Choroid plexus epithelial cell (primary cell): Measurements from ENCODE around the gene ADGRG1.

Experiments
- DNase-seq: peaks from one replicate; pipeline ENCODE4 v3.0.0-alpha.2; 2010; ENCODE audit warnings: low read depth
- H3K4me3 ChIP-seq: 2 replicates; pipeline ENCODE4 v1.5.1; 2011; ENCODE audit warnings: low read depth, mild to moderate bottlenecking, control low read depth, low read length, moderate library complexity
- TF ChIP-seq, protein P1 (sequence below): conservative IDR thresholded peaks from 2 replicates; pipeline ENCODE4 v1.5.1; 2011; ENCODE audit warnings: low read depth, mild to moderate bottlenecking, control low read depth, inconsistent platforms, low read length, moderate library complexity

The ADGRG1 gene

DNA sequence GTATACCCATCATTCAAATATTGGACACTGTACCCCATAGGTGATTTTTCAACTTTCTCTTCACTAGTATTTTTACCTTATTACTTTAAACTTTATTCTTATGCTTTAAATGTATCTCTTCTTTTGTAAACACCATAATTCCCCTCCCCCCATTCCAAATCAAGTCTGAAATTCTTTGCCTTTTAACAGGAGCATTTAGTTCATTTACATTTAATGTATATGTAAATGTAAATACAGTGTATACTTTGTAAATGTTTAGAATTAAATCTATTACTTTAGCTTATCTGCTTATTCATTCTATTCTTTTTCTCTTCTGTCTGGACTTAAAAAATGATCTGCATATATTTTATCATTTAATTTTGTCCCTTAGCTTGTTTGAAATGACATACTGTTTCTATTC is 30.0 kb upstream of the ADGRG1 start:
- no peak for DNase-seq
- TF ChIP-seq, protein P1, sequence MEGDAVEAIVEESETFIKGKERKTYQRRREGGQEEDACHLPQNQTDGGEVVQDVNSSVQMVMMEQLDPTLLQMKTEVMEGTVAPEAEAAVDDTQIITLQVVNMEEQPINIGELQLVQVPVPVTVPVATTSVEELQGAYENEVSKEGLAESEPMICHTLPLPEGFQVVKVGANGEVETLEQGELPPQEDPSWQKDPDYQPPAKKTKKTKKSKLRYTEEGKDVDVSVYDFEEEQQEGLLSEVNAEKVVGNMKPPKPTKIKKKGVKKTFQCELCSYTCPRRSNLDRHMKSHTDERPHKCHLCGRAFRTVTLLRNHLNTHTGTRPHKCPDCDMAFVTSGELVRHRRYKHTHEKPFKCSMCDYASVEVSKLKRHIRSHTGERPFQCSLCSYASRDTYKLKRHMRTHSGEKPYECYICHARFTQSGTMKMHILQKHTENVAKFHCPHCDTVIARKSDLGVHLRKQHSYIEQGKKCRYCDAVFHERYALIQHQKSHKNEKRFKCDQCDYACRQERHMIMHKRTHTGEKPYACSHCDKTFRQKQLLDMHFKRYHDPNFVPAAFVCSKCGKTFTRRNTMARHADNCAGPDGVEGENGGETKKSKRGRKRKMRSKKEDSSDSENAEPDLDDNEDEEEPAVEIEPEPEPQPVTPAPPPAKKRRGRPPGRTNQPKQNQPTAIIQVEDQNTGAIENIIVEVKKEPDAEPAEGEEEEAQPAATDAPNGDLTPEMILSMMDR: no peak
- H3K4me3 ChIP-seq: no peak overlapping the region

DNA sequence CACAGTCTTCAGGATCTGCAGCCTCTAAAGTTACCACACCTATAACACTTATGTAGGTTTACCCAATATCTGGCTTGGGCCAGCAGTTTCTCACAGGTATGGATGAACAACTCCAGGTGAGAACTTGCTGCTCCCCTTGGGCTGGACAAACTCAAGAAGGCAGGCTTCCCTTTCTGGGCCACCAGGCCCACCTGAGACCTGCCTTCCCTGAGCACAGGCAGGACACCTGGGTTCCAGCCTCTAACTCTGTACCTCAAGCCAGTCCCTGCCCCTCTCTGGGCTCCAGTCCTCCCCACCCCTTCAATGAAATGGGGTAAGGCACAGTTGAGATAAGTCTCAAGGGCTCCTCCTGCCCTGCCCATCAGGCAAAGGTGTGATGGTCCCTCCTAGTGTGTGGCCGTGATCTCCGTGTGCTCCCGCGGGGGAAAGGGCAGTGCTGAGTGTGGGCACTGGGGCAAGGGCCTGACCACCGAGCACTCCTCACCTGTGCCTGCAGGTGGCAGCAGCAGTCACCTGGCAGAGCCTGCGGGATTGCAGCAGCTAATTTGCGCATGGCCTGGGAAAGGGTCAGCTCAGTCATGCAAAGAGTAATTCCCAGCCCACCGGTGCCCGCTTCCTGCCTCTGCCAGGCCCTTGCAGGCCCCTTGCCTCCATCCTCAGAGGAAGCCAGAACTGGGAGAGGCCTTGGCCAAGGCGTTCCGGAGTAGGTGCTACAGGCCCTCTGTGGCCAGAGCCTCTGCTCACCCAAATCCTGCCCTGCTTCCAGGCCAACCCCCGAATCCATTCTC is 28.2 kb upstream of the ADGRG1 start:
- H3K4me3 ChIP-seq: no peak overlapping the region
- peak; percentile 63 for DNase-seq
- TF ChIP-seq, protein P1: peak; percentile 82

DNA sequence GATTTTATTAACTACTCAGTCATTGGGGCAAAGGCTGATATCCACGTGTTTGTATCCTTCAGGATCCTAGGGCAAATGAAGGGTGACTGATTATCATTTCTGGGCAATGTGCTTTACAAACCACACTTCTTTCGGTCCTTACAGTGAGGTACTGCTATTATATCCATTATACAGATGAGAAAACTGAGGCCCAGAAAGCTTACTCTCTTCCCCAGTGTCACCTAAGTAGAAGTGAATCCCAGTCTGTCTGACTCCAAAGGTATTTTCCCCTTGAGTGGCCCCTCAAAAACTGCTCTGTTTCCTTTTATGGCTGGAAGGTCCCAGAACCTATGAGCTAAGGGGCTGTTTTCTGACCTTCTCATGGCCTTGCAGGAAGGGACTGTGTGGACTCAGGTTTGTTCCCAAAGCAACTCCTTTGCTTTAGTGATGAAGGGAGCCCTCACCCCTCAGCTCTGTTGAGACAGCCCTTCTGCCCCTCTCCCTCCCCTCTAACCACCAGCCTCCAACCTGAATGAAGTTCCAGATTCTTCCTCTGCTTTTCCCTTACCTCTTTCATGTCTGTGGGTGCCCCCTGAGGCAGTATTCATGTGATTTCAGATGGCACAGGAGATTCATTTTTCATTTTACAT is 27.4 kb upstream of the ADGRG1 start:
- H3K4me3 ChIP-seq: no peak overlapping the region
- TF ChIP-seq, protein P1: no peak
- DNase-seq: no peak

DNA sequence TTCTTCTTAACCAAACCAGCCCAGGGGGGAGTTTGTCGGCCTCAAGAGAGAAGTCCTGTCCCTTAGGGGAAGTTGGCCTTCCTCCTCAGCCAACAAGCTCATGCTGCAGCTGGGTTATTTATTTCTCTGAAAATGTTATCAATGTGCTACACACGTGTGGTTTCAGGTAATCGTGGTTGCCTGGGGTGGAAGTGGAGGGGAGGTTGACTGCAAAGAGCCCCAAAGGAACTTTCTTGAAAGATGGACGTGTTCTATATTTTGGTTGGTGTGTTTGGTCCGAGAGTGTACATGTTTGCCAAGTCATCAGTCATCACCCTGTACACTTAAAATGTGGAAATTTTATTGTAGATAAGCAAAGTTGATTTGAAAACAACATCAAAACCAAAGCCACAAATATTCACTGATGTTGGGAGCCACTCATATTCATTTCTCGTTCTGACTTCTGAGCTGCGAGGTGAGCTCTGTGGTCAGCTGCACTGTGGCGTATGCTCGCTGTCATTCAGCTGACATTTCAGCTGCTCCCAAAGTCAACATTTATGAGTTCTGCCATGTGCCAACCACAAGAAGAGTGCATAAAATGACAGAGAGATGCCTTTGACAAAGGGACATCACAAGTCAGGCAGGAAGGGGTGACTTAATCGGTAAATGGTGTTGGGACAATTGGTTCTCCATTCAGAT is 26.5 kb upstream of the ADGRG1 start:
- TF ChIP-seq, protein P1: no peak
- H3K4me3 ChIP-seq: no peak overlapping the region
- DNase-seq: peak; percentile 73

DNA sequence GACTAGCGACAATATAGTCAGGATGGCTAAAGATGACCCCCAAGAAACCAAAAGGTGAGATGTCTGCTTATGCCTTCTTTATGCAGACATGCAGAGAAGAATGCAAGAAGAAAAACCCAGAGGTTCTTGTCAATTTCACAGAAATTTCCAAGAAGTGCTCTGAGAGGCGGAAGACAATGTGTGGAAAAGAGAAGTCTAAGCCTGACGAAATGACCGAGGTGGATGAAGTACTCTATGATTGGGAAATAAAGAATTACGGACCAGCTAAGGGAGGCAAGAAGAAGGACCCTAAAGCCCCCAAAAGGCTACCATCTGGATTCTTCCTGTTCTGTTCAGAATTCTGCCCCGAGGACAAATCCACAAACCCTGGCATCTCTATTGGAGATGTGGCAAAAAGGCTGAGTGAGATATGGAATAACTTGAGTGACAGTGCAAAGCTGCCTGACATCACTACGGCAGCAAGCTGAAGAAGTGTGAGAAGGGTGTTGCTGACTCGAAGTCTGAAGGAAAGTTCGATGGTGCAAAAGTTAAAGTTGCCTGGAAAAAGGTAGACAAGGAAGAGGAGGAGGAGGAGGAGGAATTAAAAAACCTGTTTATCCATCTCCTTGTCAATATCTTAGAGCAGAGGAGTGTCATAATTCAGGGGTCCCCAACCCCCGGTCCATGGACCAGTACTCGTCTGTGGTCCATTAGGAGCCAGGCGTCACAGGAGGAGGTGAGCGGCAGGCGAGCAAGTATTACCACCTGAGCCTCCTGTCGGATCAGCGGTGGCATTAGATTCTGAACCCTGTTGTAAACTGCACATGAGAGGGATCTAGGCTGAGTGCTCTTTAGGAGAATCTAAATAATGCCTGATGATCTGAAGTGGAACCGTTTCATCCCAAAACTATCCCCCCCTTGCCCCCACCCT is 25.1 kb upstream of the ADGRG1 start:
- H3K4me3 ChIP-seq: no peak overlapping the region
- DNase-seq: no peak
- TF ChIP-seq, protein P1: no peak

DNA sequence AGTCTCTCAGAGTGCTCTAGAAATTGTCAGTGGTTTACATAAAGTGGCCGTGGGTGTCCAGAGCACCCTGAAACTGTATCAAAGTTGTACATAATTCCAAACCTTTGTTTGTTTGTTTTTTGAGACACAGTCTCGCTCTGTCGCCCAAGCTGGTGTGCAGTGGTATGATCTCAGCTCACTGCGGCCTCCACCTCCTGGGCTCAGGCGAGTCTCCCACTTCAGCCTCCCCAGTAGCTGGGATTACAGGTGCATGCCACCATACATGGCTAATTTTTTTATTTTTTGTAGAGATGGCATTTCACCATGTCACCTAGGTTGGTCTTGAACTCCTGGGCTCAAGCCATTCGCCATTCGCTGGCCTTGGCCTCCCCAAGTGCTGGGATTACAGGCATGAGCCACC is 24.3 kb upstream of the ADGRG1 start:
- no peak overlapping the region for H3K4me3 ChIP-seq
- TF ChIP-seq, protein P1: no peak
- DNase-seq: no peak
